Measurements from ENCODE around the gene ARHGAP23.

DNA sequence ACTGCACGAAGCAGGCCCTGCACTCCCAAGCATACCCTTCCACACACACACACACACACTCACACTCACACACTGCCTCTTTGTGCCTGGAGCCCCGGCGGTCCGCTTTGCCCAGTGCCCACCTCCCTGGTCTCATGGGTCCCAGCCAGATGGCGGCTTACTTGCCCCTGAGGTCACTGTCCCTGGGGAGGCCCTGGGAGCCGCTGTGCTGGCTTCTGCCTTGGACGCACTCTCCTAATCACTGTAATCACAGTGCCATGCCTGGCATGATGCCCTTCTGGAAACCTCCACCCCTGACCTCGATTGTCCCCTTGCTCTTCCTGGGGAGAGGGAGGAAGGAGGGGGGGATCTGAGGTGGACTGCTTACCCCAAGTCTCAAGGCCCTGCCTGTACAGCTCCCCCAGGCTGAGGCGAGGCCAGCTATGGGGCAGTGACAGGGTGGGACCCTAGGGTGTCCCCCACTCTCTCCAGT lies 36.0 kb downstream of the ARHGAP23 start:
- TF ChIP-seq EP300 (IDR thresholded peaks at IDR 0.05), result no peak
- TF ChIP-seq, protein P1, sequence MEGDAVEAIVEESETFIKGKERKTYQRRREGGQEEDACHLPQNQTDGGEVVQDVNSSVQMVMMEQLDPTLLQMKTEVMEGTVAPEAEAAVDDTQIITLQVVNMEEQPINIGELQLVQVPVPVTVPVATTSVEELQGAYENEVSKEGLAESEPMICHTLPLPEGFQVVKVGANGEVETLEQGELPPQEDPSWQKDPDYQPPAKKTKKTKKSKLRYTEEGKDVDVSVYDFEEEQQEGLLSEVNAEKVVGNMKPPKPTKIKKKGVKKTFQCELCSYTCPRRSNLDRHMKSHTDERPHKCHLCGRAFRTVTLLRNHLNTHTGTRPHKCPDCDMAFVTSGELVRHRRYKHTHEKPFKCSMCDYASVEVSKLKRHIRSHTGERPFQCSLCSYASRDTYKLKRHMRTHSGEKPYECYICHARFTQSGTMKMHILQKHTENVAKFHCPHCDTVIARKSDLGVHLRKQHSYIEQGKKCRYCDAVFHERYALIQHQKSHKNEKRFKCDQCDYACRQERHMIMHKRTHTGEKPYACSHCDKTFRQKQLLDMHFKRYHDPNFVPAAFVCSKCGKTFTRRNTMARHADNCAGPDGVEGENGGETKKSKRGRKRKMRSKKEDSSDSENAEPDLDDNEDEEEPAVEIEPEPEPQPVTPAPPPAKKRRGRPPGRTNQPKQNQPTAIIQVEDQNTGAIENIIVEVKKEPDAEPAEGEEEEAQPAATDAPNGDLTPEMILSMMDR (IDR thresholded peaks at IDR 0.05), result no peak
- no peak for TF ChIP-seq POLR2AphosphoS5 (IDR thresholded peaks at IDR 0.05)

All from stomach (tissue), 4 donors.